Natural killer cell (primary cell): ENCODE measurements around the gene FBLIM1. TPM values are rescaled to one million over a fixed set of nuclear protein-coding genes. Genes with fewer than 3 reads are reported as not detected.

ENCODE experiments used
- ATAC-seq, 3 donors: fragments of 150-1000 bp in 2 of 3; fragments of 200-7000 bp in 1 of 3; cut with Tn5 transposase; 1 replicate in 1 of 3; 2 replicates in 2 of 3; pipeline ENCODE4 v1.10.0; 2021; ENCODE audit warnings: mild to moderate bottlenecking in 2 of 3, moderate library complexity in 2 of 3
- DNase-seq, 2 donors: peaks; one replicate each; pipeline versions ENCODE4 v3.0.0 to v3.0.0-alpha.2; 2013 to 2021; ENCODE audit warnings: mixed read lengths in 1 of 2
- H3K27ac ChIP-seq: one replicate; pipeline ENCODE4 v1.5.1; 2013; ENCODE audit warnings: mild to moderate bottlenecking, low read length
- H3K27me3 ChIP-seq: one replicate; pipeline ENCODE4 v1.6.1; 2013; ENCODE audit warnings: low read length; ENCODE audit not compliant: control insufficient read depth, insufficient read depth
- H3K36me3 ChIP-seq: one replicate; pipeline ENCODE4 v1.6.1; 2013; ENCODE audit warnings: low read length; ENCODE audit not compliant: control insufficient read depth, insufficient read depth
- H3K4me1 ChIP-seq: one replicate; pipeline ENCODE4 v1.6.1; 2013; ENCODE audit warnings: low read length; ENCODE audit not compliant: control insufficient read depth, insufficient read depth
- H3K4me3 ChIP-seq: one replicate; pipeline ENCODE4 v1.5.1; 2013; ENCODE audit warnings: low read length
- H3K9me3 ChIP-seq: one replicate; pipeline ENCODE4 v1.6.1; 2013; ENCODE audit warnings: low read length; ENCODE audit not compliant: control insufficient read depth, insufficient read depth
- H3K27ac Mint-ChIP-seq, 2 donors: one replicate each; pipeline ENCODE4 v1.8.0; 2022; ENCODE audit warnings: mild to moderate bottlenecking in 2 of 2, mixed read lengths in 2 of 2, moderate library complexity in 1 of 2
- H3K27me3 Mint-ChIP-seq, 2 donors: one replicate each; pipeline ENCODE4 v1.8.0; 2022; ENCODE audit warnings: low read depth in 2 of 2, mixed read lengths in 2 of 2
- H3K36me3 Mint-ChIP-seq: one replicate; pipeline ENCODE4 v1.8.0; 2022; ENCODE audit warnings: mixed read lengths
- H3K4me1 Mint-ChIP-seq, 2 donors: one replicate each; pipeline ENCODE4 v1.8.0; 2022; ENCODE audit warnings: mixed read lengths in 2 of 2
- H3K4me3 Mint-ChIP-seq: one replicate; pipeline ENCODE4 v1.8.0; 2022; ENCODE audit warnings: mild to moderate bottlenecking, moderate library complexity, mixed read lengths
- H3K9me3 Mint-ChIP-seq, 2 donors: one replicate each; pipeline ENCODE4 v1.8.0; 2022; ENCODE audit warnings: mixed read lengths in 2 of 2
- WGBS: methylation state at CpG from one replicate; pipeline ENCODE4 v1.1.7; 2013; ENCODE audit warnings: missing lambda C conversion rate; ENCODE audit not compliant: insufficient coverage; 5-methylcytosine and 5-hydroxymethylcytosine counted together
- intact Hi-C: fragments of 100-400 bp; cut with micrococcal nuclease; formaldehyde crosslinking; loops from one replicate; pipeline ENCODE4 v1.14.2; 2022
- total RNA-seq, 4 donors: library from RNA; stranded (reverse); fragments of 120-200 nt in 1 of 4; gene quantifications; one replicate each; pipeline versions ENCODE4 v1.2.3 to v1.2.4, GENCODE V29; 2013 to 2022
- TF ChIP-seq, protein P1 (sequence below): fragments of 200-600 bp; IDR thresholded peaks from one replicate; pipeline ENCODE4 v1.8.0; 2022; ENCODE audit warnings: antibody characterized with exemption

Gene FBLIM1
- total RNA-seq, 3 donors from 2014 or later (not counting 1 experiment from before 2014, with no cell fraction given), result 0.39 TPM; not detected in 2

DNA sequence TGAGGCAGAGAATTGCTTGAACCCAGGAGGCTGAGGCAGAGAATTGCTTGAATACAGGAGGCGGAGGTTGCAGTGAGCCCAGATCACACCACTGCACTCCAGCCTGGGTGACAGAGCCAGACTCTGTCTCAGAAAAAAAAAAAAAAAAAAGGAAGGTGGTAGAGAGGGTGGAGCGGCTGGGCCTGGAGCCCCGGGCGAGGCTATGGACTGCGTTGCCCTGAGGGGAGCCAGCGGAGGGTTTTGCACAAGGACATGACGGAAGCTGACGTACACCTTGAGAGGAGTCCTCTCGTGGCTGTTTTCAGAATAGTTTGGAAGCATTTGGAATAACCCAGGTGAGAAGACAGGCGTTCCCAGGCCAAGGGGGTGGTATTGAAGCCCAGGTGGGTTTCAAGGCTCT lies 6.9 kb upstream of the FBLIM1 start:
- no peak overlapping the region for H3K4me3 ChIP-seq
- Mint-ChIP-seq H3K27ac (no peak overlapping the region), H3K9me3 (no peaks in the 10 kb centered on the region), H3K36me3 (no peaks in the 10 kb centered on the region), H3K4me1 (peaks cover 0 to 5% of the 10 kb centered on the region in 2 donors), H3K27me3 (peaks cover 0 to 14% of the 10 kb centered on the region in 2 donors), H3K4me3 (no peak overlapping the region)
- H3K4me1 ChIP-seq, result peaks cover 6% of the 10 kb centered on the region
- DNase-seq (no peak), ATAC-seq (no peak)
- 92% methylated on average over 10 of the region's 10 CpGs for WGBS
- H3K27ac ChIP-seq, result no peak overlapping the region
- no peaks in the 10 kb centered on the region for H3K36me3 ChIP-seq
- TF ChIP-seq, protein P1, sequence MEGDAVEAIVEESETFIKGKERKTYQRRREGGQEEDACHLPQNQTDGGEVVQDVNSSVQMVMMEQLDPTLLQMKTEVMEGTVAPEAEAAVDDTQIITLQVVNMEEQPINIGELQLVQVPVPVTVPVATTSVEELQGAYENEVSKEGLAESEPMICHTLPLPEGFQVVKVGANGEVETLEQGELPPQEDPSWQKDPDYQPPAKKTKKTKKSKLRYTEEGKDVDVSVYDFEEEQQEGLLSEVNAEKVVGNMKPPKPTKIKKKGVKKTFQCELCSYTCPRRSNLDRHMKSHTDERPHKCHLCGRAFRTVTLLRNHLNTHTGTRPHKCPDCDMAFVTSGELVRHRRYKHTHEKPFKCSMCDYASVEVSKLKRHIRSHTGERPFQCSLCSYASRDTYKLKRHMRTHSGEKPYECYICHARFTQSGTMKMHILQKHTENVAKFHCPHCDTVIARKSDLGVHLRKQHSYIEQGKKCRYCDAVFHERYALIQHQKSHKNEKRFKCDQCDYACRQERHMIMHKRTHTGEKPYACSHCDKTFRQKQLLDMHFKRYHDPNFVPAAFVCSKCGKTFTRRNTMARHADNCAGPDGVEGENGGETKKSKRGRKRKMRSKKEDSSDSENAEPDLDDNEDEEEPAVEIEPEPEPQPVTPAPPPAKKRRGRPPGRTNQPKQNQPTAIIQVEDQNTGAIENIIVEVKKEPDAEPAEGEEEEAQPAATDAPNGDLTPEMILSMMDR, result no peak
- intact Hi-C loops, result no loop called here
- H3K9me3 ChIP-seq, result no peaks in the 10 kb centered on the region
- H3K27me3 ChIP-seq, result peaks cover 8% of the 10 kb centered on the region

DNA sequence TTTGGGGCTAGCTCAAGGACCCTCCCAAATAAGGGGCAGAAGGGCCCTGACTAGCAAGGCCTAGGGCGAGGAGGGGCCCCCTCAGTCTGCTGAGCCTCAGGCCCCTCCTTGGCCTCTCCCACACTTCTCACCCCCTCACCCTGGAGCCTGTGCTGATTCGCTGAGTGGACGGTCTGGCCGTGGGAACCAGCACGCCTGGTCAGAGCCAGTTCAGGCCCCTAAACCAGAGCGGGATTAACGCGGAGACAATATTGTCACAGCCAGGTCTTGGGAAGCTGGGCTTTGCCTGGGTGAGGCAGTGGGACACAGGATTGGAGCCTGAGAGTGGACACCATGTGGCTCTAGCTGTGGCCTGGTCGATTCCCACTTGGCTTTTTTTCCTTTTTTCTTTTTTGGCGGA lies 4.8 kb upstream of the FBLIM1 start:
- Histone ChIP-seq H3K4me1 (peaks cover 6% of the 10 kb centered on the region), H3K36me3 (no peaks in the 10 kb centered on the region), H3K4me3 (no peak overlapping the region), H3K27ac (no peak overlapping the region), H3K9me3 (no peaks in the 10 kb centered on the region), H3K27me3 (peaks cover 16% of the 10 kb centered on the region)
- intact Hi-C loops, result no loop called here
- DNase-seq, result no peak
- H3K27me3 Mint-ChIP-seq, result peaks cover 14 to 26% of the 10 kb centered on the region in 2 donors
- H3K9me3 Mint-ChIP-seq, result no peaks in the 10 kb centered on the region
- H3K27ac Mint-ChIP-seq, result no peak overlapping the region
- WGBS, result 86% methylated on average over 10 of the region's 10 CpGs
- H3K36me3 Mint-ChIP-seq, result no peaks in the 10 kb centered on the region
- TF ChIP-seq, protein P1, result no peak
- H3K4me1 Mint-ChIP-seq, result peaks cover 0 to 5% of the 10 kb centered on the region in 2 donors
- ATAC-seq, result no peak
- H3K4me3 Mint-ChIP-seq, result no peak overlapping the region

DNA sequence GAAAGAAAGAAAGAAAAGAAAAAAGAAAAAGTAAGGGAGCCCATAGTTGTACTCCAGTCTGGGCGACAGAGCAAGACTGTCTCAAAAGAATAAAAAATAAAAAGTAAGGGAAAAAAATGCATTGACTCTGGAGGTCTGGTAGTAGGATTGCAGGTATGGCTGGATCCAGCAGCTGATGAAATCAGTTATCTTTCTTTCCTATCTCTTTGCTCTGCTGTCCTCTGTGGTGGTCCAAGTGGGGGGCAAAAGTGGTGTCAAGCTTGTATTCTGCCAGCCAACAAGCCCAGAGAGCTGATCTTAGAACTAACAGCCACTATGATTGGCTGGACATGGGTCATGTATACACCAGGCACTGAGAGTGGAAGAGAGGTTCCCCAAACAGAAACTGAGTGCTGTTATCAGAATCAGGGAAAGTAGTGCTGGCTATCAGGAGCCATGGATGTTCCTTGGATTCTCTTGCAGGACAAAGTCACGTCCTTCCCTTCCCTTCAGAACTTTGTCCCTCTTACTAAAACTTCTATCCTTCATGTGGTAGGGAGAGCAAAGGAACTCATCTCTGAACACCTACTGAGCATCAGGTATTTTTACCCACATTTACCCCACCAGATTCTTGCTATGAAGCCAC lies 3.5 kb upstream of the FBLIM1 start:
- Histone ChIP-seq H3K4me3 (no peak overlapping the region), H3K27me3 (peaks cover 22% of the 10 kb centered on the region), H3K27ac (no peak overlapping the region), H3K9me3 (no peaks in the 10 kb centered on the region), H3K36me3 (no peaks in the 10 kb centered on the region), H3K4me1 (peaks cover 10% of the 10 kb centered on the region)
- Mint-ChIP-seq H3K27ac (no peak overlapping the region), H3K4me1 (peaks cover 0 to 5% of the 10 kb centered on the region in 2 donors), H3K9me3 (no peaks in the 10 kb centered on the region), H3K36me3 (no peaks in the 10 kb centered on the region), H3K27me3 (peaks cover 14 to 32% of the 10 kb centered on the region in 2 donors), H3K4me3 (no peak overlapping the region)
- ATAC-seq (no peak), DNase-seq (no peak)
- intact Hi-C loops, result no loop called here
- TF ChIP-seq, protein P1, result no peak
- 93% methylated on average over 1 of the region's 2 CpGs for WGBS

DNA sequence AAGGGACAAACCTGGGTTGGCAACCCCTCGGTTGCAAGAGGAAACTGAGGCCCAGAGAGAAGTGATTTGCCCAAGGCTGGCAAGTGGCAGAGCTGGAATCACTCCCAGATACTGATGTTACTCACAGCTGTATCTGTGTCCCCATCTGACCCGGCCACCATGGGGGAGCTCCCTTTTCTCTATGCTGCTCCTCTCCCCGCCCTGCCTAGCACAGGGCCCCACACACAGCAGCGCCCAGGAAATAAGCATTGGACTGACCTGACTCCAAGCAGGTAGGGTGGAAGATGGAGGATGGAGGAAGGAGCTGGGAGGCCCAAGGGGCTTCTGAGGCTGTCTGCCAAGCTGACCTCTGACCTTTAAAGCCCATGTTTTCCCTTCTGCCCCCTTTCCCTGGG lies 3.0 kb upstream of the FBLIM1 start:
- no peak overlapping the region for H3K4me3 ChIP-seq
- Mint-ChIP-seq H3K4me3 (no peak overlapping the region), H3K27ac (no peak overlapping the region), H3K9me3 (no peaks in the 10 kb centered on the region), H3K36me3 (no peaks in the 10 kb centered on the region), H3K4me1 (peaks cover 0 to 5% of the 10 kb centered on the region in 2 donors), H3K27me3 (peaks cover 14 to 34% of the 10 kb centered on the region in 2 donors)
- H3K27ac ChIP-seq, result no peak overlapping the region
- H3K4me1 ChIP-seq, result peaks cover 10% of the 10 kb centered on the region
- 78% methylated on average over 4 of the region's 4 CpGs for WGBS
- intact Hi-C loops, result no loop called here
- H3K27me3 ChIP-seq, result peaks cover 25% of the 10 kb centered on the region
- TF ChIP-seq, protein P1, result no peak
- DNase-seq (no peak), ATAC-seq (no peak)
- no peaks in the 10 kb centered on the region for H3K36me3 ChIP-seq
- no peaks in the 10 kb centered on the region for H3K9me3 ChIP-seq
